ENCODE measurements around the gene NRXN2.

NRXN2 gene

DNA sequence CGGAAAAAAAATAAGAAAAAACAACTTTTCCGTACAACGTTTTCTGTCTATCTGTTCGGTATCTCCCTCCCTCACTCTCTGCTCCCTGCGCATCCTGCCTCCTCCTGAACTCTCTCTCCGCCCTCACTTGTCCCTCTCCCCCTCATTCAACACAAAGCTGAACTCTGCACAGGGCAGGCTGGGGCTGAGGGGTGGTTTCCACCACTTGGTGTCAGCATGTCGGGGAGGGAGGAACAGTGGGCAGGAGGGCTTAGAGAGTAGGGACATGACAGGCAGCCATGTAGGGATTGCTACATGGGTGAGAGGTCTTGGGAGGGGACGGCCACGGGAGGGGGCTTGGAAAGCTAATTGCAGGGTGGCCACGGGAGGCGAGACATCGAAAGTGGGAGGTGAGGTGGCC lies 114.4 kb downstream of the NRXN2 start:
- no peak overlapping the region for H3K4me3 ChIP-seq (ENCODE audit: low read depth, low read length)
- TF ChIP-seq MYC (IDR thresholded peaks at IDR 0.05; ENCODE audit: low read depth, low read length) (no peak), POLR2A (IDR thresholded peaks at IDR 0.05; ENCODE audit: extremely low read depth, insufficient read length) (no peak)
- TF ChIP-seq, protein P1, sequence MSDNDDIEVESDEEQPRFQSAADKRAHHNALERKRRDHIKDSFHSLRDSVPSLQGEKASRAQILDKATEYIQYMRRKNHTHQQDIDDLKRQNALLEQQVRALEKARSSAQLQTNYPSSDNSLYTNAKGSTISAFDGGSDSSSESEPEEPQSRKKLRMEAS (IDR thresholded peaks at IDR 0.05; ENCODE audit: low read depth, low read length): no peak
- TF ChIP-seq, protein P2, sequence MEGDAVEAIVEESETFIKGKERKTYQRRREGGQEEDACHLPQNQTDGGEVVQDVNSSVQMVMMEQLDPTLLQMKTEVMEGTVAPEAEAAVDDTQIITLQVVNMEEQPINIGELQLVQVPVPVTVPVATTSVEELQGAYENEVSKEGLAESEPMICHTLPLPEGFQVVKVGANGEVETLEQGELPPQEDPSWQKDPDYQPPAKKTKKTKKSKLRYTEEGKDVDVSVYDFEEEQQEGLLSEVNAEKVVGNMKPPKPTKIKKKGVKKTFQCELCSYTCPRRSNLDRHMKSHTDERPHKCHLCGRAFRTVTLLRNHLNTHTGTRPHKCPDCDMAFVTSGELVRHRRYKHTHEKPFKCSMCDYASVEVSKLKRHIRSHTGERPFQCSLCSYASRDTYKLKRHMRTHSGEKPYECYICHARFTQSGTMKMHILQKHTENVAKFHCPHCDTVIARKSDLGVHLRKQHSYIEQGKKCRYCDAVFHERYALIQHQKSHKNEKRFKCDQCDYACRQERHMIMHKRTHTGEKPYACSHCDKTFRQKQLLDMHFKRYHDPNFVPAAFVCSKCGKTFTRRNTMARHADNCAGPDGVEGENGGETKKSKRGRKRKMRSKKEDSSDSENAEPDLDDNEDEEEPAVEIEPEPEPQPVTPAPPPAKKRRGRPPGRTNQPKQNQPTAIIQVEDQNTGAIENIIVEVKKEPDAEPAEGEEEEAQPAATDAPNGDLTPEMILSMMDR (IDR thresholded peaks at IDR 0.05; ENCODE audit: low read depth, low read length): no peak
- peak; percentile 39 for DNase-seq (ENCODE audit: low read depth)

DNA sequence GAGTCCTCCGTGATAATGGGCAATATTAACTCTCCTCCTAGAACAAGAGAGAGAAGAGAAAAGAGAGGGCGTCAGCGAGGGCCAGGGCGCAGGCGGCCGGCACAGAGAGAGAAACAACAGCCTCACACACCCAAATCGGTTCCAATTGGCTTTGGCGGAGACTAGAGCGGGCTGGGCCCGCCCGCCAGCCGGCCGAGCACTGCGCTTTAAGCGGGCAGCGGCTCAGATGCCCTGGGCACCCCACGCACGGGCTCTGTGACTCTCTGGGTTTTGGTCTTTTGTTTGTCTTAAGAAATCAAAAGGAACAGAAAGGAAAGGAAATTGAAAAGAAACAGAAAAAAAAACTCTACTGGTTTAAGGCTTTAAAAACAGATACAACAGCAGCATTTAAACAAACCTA lies 115.0 kb downstream of the NRXN2 start:
- no peak for DNase-seq (ENCODE audit: low read depth)
- H3K4me3 ChIP-seq (ENCODE audit: low read depth, low read length): no peak overlapping the region
- TF ChIP-seq MYC (IDR thresholded peaks at IDR 0.05; ENCODE audit: low read depth, low read length) (no peak), POLR2A (IDR thresholded peaks at IDR 0.05; ENCODE audit: extremely low read depth, insufficient read length) (no peak)
- TF ChIP-seq, protein P1 (IDR thresholded peaks at IDR 0.05; ENCODE audit: low read depth, low read length): no peak
- TF ChIP-seq, protein P2 (IDR thresholded peaks at IDR 0.05; ENCODE audit: low read depth, low read length): no peak

DNA sequence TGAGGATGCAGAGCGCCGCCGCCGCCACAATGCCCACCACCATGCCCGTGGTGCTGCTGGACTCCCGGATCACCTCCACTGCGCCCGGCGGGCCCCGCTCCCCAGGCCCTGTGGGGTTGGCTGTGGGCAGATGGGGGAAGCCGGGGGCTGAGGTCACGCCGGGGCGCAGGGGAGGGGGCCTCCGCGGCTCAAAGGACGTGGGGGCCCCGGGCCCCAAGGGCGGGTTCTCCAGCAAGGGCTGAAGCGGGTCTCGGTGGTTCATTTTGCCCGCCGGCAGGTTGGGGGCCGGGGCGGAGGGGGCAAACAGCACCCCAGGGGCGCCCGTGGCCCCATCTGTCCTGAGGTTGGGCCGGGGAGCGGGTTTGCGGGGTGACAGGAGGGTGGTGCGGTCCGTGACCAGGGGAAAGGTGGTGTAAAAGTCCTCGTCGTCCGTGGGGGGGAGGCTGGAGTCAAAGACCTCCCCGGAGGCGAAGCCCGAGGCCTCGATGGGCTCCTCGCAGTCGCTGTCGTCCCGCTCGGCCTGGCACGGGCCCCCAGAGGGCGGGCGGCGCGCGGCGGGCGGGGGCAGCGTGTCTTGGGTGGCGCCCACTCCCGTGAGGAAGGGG lies 115.5 kb downstream of the NRXN2 start:
- no peak overlapping the region for H3K4me3 ChIP-seq (ENCODE audit: low read depth, low read length)
- no peak for DNase-seq (ENCODE audit: low read depth)
- TF ChIP-seq MYC (IDR thresholded peaks at IDR 0.05; ENCODE audit: low read depth, low read length) (no peak), POLR2A (IDR thresholded peaks at IDR 0.05; ENCODE audit: extremely low read depth, insufficient read length) (no peak)
- TF ChIP-seq, protein P1 (IDR thresholded peaks at IDR 0.05; ENCODE audit: low read depth, low read length): no peak
- TF ChIP-seq, protein P2 (IDR thresholded peaks at IDR 0.05; ENCODE audit: low read depth, low read length): no peak

DNA sequence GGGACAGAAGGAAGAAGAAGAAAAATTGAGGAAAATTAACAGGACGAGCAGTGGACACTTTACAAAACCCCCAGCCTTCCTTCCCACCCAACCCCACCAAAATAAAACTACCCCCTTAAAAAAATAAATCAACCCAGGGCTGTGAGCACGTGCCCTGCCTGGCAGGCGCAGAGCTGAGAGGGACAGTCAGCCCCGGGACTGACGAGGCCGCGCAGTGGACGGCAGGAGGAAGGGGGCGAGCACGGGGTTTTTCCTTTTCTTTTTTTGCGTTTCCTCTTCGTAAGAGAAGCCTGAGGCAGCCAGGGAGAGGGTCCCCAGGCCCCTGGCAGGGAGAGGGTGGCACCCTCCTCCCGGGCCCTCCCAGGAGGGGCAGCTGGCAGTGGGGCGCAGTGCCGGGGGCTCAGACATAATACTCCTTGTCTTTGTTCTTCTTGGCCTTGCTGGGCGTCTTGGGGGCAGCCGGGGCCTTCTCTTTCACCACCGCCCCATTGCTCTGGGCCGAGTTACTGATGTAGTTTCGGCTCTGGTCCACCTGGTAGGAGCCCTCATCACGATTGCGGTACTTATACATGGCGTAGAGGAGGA lies 116.1 kb downstream of the NRXN2 start:
- no peak overlapping the region for H3K4me3 ChIP-seq (ENCODE audit: low read depth, low read length)
- DNase-seq (ENCODE audit: low read depth): no peak
- TF ChIP-seq POLR2A (IDR thresholded peaks at IDR 0.05; ENCODE audit: extremely low read depth, insufficient read length) (no peak), MYC (IDR thresholded peaks at IDR 0.05; ENCODE audit: low read depth, low read length) (no peak)
- TF ChIP-seq, protein P2 (IDR thresholded peaks at IDR 0.05; ENCODE audit: low read depth, low read length): no peak
- TF ChIP-seq, protein P1 (IDR thresholded peaks at IDR 0.05; ENCODE audit: low read depth, low read length): no peak

DNA sequence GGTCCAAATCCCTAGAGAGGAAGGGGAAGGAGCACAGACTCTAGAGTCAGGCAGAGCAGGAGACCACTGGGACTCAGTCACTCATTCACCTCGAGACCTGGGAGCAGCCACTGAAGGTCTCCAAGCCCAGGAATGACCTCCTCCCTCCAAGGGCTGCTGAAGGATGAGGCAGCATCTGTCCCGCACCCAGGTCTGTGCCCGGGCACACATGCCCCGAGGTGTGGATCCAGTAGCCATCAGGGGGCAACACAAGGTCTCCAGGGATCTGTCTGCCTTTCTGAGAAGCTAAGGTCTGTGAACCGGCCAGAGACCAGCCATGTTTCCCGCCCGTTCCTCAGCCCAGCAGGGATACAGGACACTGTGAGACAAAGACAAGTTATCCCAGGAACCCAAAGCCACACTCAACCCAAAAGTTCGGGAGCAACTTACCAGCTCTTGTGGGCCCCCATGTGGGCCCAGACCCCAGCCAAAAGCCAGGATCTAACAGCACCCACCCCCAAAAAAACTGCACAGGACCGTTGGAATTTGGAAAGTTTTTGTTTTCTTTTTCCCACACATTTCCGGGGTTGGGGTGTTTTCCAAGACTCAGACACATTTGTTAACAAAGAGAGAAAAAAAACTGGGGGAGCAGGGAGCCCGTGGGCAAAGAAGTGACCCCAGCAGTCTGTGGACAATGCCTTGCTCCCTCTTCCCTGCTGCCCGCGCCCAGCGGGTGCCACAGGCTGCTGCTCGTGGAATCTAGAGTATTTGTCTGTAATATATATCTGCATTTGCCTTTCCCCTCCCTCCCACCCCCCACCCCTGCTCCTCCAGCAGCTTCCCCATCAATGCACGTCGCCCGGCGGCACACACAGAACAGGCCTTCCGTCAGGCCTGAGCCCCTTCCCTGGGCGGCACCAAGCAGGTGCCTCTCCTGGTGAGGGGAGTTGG lies 117.1 kb downstream of the NRXN2 start:
- H3K4me3 ChIP-seq (ENCODE audit: low read depth, low read length): no peak overlapping the region
- no peak for DNase-seq (ENCODE audit: low read depth)
- TF ChIP-seq MYC (IDR thresholded peaks at IDR 0.05; ENCODE audit: low read depth, low read length): no peak
- TF ChIP-seq, protein P1 (IDR thresholded peaks at IDR 0.05; ENCODE audit: low read depth, low read length): no peak
- TF ChIP-seq, protein P2 (IDR thresholded peaks at IDR 0.05; ENCODE audit: low read depth, low read length): no peak
- TF ChIP-seq POLR2A (IDR thresholded peaks at IDR 0.05; ENCODE audit: extremely low read depth, insufficient read length): no peak
